ENCODE measurements around the gene ZNF335.

- TF ChIP-seq, protein P1, sequence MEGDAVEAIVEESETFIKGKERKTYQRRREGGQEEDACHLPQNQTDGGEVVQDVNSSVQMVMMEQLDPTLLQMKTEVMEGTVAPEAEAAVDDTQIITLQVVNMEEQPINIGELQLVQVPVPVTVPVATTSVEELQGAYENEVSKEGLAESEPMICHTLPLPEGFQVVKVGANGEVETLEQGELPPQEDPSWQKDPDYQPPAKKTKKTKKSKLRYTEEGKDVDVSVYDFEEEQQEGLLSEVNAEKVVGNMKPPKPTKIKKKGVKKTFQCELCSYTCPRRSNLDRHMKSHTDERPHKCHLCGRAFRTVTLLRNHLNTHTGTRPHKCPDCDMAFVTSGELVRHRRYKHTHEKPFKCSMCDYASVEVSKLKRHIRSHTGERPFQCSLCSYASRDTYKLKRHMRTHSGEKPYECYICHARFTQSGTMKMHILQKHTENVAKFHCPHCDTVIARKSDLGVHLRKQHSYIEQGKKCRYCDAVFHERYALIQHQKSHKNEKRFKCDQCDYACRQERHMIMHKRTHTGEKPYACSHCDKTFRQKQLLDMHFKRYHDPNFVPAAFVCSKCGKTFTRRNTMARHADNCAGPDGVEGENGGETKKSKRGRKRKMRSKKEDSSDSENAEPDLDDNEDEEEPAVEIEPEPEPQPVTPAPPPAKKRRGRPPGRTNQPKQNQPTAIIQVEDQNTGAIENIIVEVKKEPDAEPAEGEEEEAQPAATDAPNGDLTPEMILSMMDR (IDR thresholded peaks at IDR 0.05), result no peak
- TF ChIP-seq EZH2 (IDR thresholded peaks at IDR 0.05), result no peak
These were observed 14.7 kb downstream of the ZNF335 start for GRCh38 chr20:45957021-45957941.
